Mucosa of rectum (tissue), 2 donors: ENCODE results near the gene MXRA8.

ENCODE experiments used
- H3K27ac ChIP-seq, 2 donors: one replicate each; pipeline ENCODE4 v1.7.0; 2013; ENCODE audit warnings: inconsistent platforms in 2 of 2, low read depth in 2 of 2, low read length in 2 of 2
- H3K27me3 ChIP-seq, 2 donors: one replicate each; pipeline ENCODE4 v1.7.0; 2013; ENCODE audit warnings: low read length in 2 of 2; ENCODE audit not compliant: control insufficient read depth in 2 of 2, insufficient read depth in 2 of 2
- H3K36me3 ChIP-seq, 2 donors: one replicate each; pipeline ENCODE4 v1.7.0; 2013; ENCODE audit warnings: low read length in 2 of 2; ENCODE audit not compliant: control insufficient read depth in 2 of 2, insufficient read depth in 2 of 2
- H3K4me1 ChIP-seq, 2 donors: one replicate each; pipeline ENCODE4 v1.7.0; 2013; ENCODE audit warnings: low read length in 2 of 2, mild to moderate bottlenecking in 1 of 2; ENCODE audit not compliant: control insufficient read depth in 2 of 2, insufficient read depth in 2 of 2
- H3K4me3 ChIP-seq, 2 donors: one replicate each; pipeline ENCODE4 v1.7.0; 2013; ENCODE audit warnings: low read length in 2 of 2
- H3K9ac ChIP-seq, 2 donors: one replicate each; pipeline ENCODE4 v1.7.0; 2013; ENCODE audit warnings: low read length in 2 of 2, low read depth in 1 of 2, mild to moderate bottlenecking in 1 of 2
- H3K9me3 ChIP-seq, 2 donors: one replicate each; pipeline ENCODE4 v1.7.0; 2013; ENCODE audit warnings: low read length in 2 of 2; ENCODE audit not compliant: control insufficient read depth in 2 of 2
- donor health status: healthy.
- donor health status: Normal muscosa, but diverticular disease.

MXRA8 gene

DNA sequence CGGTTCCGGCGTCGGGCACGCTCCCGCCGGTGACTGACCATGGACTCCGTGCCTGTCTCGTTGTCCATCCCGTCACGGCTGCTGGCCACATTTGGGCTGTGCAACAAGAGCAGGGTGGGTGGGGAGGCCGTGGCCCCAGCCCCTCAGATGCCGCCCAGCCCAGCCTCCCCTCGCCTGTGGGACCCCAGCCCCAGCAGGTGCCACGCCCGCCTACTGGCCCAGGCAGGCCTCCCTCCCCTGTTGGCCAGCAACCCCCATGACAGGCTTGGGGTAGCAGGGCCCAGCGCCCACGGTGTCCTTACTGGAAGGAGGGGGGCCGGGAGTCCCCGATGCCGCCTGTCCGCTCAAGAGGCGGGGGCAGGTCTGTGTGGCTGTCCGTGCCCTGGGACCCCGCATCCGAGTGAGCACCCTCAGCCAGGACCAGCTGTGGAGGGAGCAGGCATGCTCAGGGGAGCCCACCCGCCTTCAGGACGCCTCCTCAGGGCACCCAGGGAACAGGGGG lies 16.2 kb downstream of the MXRA8 start:
- H3K27ac ChIP-seq, result no peak overlapping the region
- H3K27me3 ChIP-seq, result no peaks in the 10 kb centered on the region
- H3K9ac ChIP-seq, result no peak overlapping the region
- H3K36me3 ChIP-seq, result peaks cover 16 to 21% of the 10 kb centered on the region in 2 donors
- no peak overlapping the region for H3K4me3 ChIP-seq
- no peaks in the 10 kb centered on the region for H3K9me3 ChIP-seq
- peaks cover 15 to 29% of the 10 kb centered on the region in 2 donors for H3K4me1 ChIP-seq

DNA sequence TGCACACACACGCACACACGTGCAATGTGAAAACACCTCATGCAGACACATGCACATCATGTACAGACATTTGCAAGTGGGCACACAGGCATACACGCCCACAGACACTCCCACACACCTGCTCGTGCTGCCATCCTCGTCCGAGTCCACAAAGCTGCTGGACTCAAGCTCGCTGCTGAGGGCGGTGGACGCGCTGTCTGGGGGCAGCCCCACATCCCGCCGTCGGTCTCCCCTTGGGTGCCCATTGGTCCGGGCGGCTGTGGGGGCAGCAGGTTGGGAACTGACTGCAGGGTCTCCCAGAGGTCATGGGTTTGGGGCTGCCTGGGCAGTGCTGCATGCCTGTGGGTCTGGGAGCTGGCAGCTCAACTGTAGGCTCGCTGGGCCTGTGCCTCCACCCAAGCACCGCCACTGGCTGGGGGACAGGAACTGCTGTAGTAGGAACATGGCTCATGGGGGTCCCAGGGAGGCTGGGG lies 16.8 kb downstream of the MXRA8 start:
- no peak overlapping the region for H3K9ac ChIP-seq

DNA sequence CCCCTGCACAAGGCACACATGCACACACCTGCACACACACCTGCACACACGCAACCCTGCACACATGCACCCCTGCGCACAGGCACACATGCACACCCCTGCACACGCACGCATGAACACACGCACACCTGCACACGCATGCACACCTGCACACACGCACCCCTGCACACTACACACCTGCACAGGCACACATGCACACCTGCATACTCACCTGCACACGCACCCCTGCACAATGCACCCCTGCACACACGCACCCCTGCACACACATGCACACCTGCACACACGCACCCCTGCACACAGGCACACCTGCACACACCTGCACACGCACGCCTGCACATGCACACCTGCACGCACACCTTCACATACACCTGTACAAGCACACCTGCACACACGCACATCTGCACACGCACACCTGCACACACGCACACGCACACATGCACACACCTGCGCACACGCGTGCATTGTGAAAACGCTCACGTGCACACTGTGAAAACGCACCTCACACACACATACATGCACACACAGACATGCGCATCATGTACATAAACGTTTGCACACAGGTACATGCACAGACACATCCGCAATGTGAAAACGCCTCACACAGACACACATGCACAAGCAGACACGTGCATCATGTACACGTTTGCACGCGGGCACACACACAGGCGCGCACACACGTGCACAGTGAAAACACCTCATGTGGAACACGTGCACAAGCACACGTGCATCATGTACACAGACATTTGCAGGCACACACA lies 17.4 kb downstream of the MXRA8 start:
- no peaks in the 10 kb centered on the region for H3K9me3 ChIP-seq
- H3K4me3 ChIP-seq, result no peak overlapping the region
- no peak overlapping the region for H3K9ac ChIP-seq
- H3K27me3 ChIP-seq, result no peaks in the 10 kb centered on the region
- peaks cover 4 to 18% of the 10 kb centered on the region in 2 donors for H3K4me1 ChIP-seq
- H3K27ac ChIP-seq, result no peak overlapping the region
- H3K36me3 ChIP-seq, result peaks cover 16 to 21% of the 10 kb centered on the region in 2 donors

More for the DNA sequence above, 16.8 kb downstream of the MXRA8 start:
- no peak overlapping the region for H3K27ac ChIP-seq
- no peaks in the 10 kb centered on the region for H3K27me3 ChIP-seq
- no peak overlapping the region for H3K4me3 ChIP-seq
- H3K9me3 ChIP-seq, result no peaks in the 10 kb centered on the region
- H3K36me3 ChIP-seq, result peaks cover 16 to 21% of the 10 kb centered on the region in 2 donors
- peaks cover 9 to 24% of the 10 kb centered on the region in 2 donors for H3K4me1 ChIP-seq

DNA sequence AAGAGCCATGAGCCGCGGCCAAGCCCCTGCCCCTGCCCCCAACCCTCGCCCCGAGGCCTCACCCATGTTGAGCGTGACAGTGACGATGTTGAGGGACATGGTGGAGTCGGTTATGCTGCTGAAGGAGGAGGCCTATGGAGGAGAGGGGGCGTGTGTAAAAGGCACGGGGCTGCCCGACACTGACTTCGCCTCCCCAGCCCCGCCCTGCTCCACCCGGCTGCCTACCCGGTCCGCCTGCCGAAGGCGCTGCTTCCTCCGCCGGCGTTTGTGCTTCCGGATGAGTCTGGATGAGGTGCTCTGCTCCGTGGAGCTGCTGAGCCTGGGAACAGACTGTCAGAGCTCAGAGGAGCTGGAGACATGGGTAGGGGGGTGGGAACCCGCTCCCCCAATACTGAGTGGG lies 18.2 kb downstream of the MXRA8 start:
- H3K4me1 ChIP-seq, result peaks cover 0 to 11% of the 10 kb centered on the region in 2 donors
- H3K9ac ChIP-seq, result no peak overlapping the region
- H3K36me3 ChIP-seq, result peaks cover 16 to 23% of the 10 kb centered on the region in 2 donors
- no peaks in the 10 kb centered on the region for H3K9me3 ChIP-seq
- no peaks in the 10 kb centered on the region for H3K27me3 ChIP-seq
- no peak overlapping the region for H3K27ac ChIP-seq
- no peak overlapping the region for H3K4me3 ChIP-seq

DNA sequence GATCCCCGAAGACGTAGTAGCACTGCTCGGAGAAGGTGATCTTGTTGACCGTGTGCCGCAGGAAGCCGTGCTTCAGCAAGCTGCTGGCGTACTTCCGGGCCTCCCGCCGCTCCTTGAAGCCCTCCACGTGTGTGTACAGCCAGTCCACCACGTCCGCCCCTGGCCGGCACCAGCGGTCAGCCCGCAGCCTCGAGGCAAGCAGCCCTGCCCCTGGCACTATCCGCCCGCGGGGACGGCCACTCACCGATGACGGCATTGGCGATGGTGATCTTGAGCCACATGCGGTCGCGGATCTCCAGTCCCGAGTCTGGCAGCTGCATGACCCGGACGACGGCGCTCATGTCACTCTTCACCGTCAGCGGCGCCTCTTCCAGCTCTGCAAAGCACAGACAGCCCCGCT lies 20.1 kb downstream of the MXRA8 start:
- H3K4me1 ChIP-seq, result peaks cover 2% of the 10 kb centered on the region in 2 donors
- no peak overlapping the region for H3K9ac ChIP-seq
- no peaks in the 10 kb centered on the region for H3K9me3 ChIP-seq
- no peak overlapping the region for H3K27ac ChIP-seq
- H3K27me3 ChIP-seq, result no peaks in the 10 kb centered on the region
- H3K36me3 ChIP-seq, result peaks cover 16 to 23% of the 10 kb centered on the region in 2 donors
- H3K4me3 ChIP-seq, result no peak overlapping the region

DNA sequence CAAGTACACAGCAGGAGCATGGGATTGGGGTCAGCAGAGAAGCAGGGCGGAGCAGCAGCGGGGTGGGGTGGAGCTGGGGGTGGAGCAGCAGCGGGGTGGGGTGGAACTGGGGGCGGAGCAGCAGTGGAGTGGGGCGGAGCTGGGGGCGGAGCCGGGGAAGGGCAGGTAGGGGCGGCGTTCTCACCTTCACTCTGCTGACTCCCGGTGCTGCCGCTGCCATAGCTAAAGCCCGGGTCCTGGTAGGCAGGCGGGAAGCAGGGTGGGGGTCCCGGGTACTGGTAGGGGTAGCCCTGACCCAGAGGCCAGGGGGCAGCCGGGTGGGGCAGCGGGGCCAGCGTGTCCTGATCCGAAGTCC lies 20.6 kb downstream of the MXRA8 start:
- H3K9me3 ChIP-seq, result no peaks in the 10 kb centered on the region
- H3K36me3 ChIP-seq, result peaks cover 16 to 23% of the 10 kb centered on the region in 2 donors
- no peak overlapping the region for H3K27ac ChIP-seq
- no peaks in the 10 kb centered on the region for H3K27me3 ChIP-seq
- no peak overlapping the region for H3K9ac ChIP-seq
- peaks cover 5 to 7% of the 10 kb centered on the region in 2 donors for H3K4me1 ChIP-seq
- no peak overlapping the region for H3K4me3 ChIP-seq

DNA sequence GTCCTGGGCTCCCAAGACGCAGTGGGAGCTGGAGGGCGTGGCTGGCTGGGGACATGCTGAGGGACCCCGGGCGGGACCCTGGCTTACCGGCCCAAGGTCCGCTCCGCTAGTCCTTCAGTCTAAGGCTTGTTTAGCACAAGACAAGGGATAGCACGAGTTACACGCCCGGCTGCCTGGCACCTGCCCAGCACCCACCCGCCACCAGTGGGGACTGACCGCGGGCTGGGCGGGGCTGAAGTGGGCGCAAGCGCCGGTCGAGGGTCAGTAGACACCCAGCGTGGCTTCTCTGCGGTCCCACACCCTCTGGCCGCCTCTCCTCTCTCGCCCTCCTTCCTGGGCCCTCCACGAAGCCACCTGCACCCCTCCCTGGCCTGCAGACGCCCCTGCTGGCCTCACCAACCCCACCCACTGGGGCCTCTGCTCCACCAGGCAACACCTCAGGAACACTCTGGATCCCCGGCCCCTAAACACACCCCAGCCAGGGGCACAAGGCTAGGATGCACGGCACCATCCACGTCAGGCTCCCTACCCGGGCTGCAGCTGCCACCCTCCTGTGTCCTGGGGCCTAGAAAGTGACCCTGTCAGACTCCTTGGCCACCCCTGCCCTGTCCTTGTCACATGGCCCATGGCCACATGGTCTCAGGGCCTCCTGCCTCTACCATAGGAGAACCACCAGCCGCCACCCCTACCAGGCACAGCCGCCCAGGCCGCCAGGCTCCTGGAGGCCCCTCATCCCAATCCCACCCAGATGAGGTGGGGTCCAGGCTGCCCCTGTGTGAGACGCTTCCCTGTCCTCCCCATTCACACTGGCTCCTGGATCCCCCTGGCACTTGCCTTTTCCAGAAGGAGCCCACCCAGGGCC lies 21.2 kb downstream of the MXRA8 start:
- peaks cover 8 to 12% of the 10 kb centered on the region in 2 donors for H3K4me1 ChIP-seq
- peaks cover 16 to 23% of the 10 kb centered on the region in 2 donors for H3K36me3 ChIP-seq
- no peaks in the 10 kb centered on the region for H3K9me3 ChIP-seq
- H3K9ac ChIP-seq, result no peak overlapping the region
- no peak overlapping the region for H3K27ac ChIP-seq
- peaks cover 0 to 5% of the 10 kb centered on the region in 2 donors for H3K27me3 ChIP-seq
- H3K4me3 ChIP-seq, result no peak overlapping the region

DNA sequence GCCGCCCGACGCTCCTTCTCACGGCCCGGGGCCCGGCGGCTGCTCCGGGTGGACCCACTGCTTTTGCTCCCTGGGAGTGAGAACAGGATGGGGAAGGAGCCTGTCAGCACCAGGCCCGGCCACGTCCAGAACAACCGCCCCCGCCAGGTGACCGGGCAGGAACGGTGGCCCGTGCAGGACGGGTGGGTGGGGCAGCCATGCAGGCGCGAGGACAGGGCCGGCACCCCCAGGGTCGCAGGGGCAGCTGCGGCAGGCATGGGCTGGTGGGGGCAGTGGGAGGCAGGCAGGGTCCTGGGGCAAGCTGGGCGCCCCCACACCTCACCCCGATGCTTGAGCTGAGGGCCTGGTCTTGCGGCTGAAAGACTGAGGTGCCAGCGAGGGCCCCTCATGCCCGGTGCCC lies 21.9 kb downstream of the MXRA8 start:
- H3K9me3 ChIP-seq, result no peaks in the 10 kb centered on the region
- H3K4me1 ChIP-seq, result peaks cover 8 to 12% of the 10 kb centered on the region in 2 donors
- H3K27me3 ChIP-seq, result peaks cover under 1 to 7% of the 10 kb centered on the region in 2 donors
- H3K9ac ChIP-seq, result no peak overlapping the region
- H3K36me3 ChIP-seq, result peaks cover 15 to 21% of the 10 kb centered on the region in 2 donors
- no peak overlapping the region for H3K27ac ChIP-seq
- H3K4me3 ChIP-seq, result no peak overlapping the region

DNA sequence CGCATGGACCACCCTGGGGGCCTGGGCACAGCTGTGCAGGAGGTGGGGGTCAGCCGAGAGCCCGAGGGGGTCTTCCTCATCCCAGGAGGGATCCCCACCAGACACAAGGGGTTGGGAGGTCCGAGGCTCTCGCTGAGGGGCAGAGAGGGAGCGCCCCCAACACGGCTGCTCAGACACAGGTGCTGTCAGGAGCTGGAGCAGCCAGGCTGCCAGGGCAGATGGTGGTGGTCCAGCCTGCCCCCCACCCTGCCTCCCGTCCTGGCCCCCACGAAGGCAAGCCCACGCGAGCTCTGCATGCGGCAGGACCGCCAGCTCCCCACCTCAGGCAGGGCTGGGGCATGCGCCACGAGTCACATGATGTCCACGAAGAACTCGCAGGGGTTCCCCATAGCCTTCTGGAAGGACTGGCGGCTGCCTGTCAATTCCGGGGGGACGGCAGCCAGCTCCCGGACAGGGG lies 22.5 kb downstream of the MXRA8 start:
- no peak overlapping the region for H3K27ac ChIP-seq
- H3K9me3 ChIP-seq, result no peaks in the 10 kb centered on the region
- H3K27me3 ChIP-seq, result peaks cover 3 to 7% of the 10 kb centered on the region in 2 donors
- H3K4me1 ChIP-seq, result peaks cover 10 to 15% of the 10 kb centered on the region in 2 donors
- no peak overlapping the region for H3K9ac ChIP-seq
- no peak overlapping the region for H3K4me3 ChIP-seq
- H3K36me3 ChIP-seq, result peaks cover 9 to 14% of the 10 kb centered on the region in 2 donors

DNA sequence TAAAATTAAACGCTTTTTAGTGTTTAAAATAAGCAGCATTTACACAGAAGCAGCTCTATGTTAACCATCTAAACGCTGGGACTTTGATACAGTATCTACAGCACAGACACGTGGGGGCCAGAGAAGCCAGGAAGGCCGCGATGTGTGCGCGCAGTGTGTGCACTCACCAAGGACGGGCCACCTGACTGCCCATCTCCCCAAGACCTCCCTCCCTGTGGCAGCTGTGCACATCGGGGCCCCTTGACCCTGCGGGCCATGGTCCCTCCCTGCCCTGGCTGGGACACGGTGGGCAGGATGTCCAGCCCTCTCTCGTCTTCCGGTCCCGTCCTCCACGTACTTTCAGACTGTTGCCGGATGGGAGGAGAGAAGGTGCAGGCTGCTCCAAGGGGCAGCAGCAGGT lies 23.1 kb downstream of the MXRA8 start:
- H3K4me3 ChIP-seq, result no peak overlapping the region
- H3K27ac ChIP-seq, result no peak overlapping the region
- peaks cover 10 to 20% of the 10 kb centered on the region in 2 donors for H3K4me1 ChIP-seq
- no peak overlapping the region for H3K9ac ChIP-seq
- H3K9me3 ChIP-seq, result no peaks in the 10 kb centered on the region
- peaks cover 3 to 7% of the 10 kb centered on the region in 2 donors for H3K27me3 ChIP-seq
- H3K36me3 ChIP-seq, result peaks cover 5 to 10% of the 10 kb centered on the region in 2 donors
